Measurements from ENCODE around the gene ENTPD1. TPM values are rescaled to one million over a fixed set of nuclear protein-coding genes. Genes with fewer than 3 reads are reported as not detected.

Gene ENTPD1
- polyA plus RNA-seq, 2 donors, result 2.4 to 3.7 TPM

DNA sequence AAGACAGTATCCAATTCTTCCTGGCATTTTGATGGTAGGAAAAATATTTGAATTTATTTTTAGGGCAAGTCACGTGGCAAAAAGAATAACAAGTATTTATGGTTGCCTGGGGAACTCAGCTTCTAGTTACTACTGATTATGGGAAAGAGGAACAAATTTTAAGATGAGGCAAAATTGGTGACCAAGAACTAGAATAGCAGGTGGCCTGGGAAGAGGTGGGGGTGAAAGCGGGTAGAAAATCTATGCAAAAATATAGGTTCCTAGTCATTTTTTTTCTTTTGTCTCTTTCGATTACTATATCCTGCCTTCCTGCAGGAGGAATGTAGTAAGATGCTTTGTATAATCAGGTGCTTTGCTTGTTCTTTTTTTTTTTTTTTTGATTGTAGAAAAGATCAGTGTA, 27.8 kb downstream of the ENTPD1 start:
- no peak overlapping the region for H3K27ac ChIP-seq (ENCODE audit: low read depth in 2 of 2, low read length in 1 of 2)
- no peak overlapping the region for H3K4me3 ChIP-seq (ENCODE audit: low read depth in 1 of 2, low read length in 2 of 2)
- whole genome bisulfite sequencing, 2 donors, result 64 to 72% methylated on average over 3 of the region's 3 CpGs
- H3K36me3 ChIP-seq (ENCODE audit: control insufficient read depth in 2 of 2, insufficient read depth in 2 of 2, low read length in 1 of 2), result no peaks in the 10 kb centered on the region
- no peaks in the 10 kb centered on the region for H3K4me1 ChIP-seq (ENCODE audit: control insufficient read depth in 2 of 2, insufficient read depth in 2 of 2, low read length in 1 of 2)
- no peaks in the 10 kb centered on the region for H3K9me3 ChIP-seq (ENCODE audit: control insufficient read depth in 2 of 2, insufficient read depth in 1 of 2, low read depth in 1 of 2, low read length in 1 of 2)
- H3K27me3 ChIP-seq (ENCODE audit: control insufficient read depth in 1 of 2, insufficient read depth in 2 of 2, low read length in 2 of 2), result no peaks in the 10 kb centered on the region

- H3K36me3 ChIP-seq (ENCODE audit: control insufficient read depth in 2 of 2, insufficient read depth in 2 of 2, low read length in 1 of 2), result no peaks in the 10 kb centered on the region
- H3K27ac ChIP-seq (ENCODE audit: low read depth in 2 of 2, low read length in 1 of 2), result peak overlapping the region in 1 of 2 donors; percentile 7
- no peaks in the 10 kb centered on the region for H3K4me1 ChIP-seq (ENCODE audit: control insufficient read depth in 2 of 2, insufficient read depth in 2 of 2, low read length in 1 of 2)
- H3K9me3 ChIP-seq (ENCODE audit: control insufficient read depth in 2 of 2, insufficient read depth in 1 of 2, low read depth in 1 of 2, low read length in 1 of 2), result no peaks in the 10 kb centered on the region
- no peaks in the 10 kb centered on the region for H3K27me3 ChIP-seq (ENCODE audit: control insufficient read depth in 1 of 2, insufficient read depth in 2 of 2, low read length in 2 of 2)
- WGBS, 2 donors, result 90 to 92% methylated on average over 3 of the region's 3 CpGs
- no peak overlapping the region for H3K4me3 ChIP-seq (ENCODE audit: low read depth in 1 of 2, low read length in 2 of 2)
Observed at GRCh38 chr10:95784279-95784913, 28.4 kb downstream of the ENTPD1 start.

- Histone ChIP-seq H3K4me3 (ENCODE audit: low read depth in 1 of 2, low read length in 2 of 2) (no peak overlapping the region), H3K27me3 (ENCODE audit: control insufficient read depth in 1 of 2, insufficient read depth in 2 of 2, low read length in 2 of 2) (no peaks in the 10 kb centered on the region), H3K27ac (ENCODE audit: low read depth in 2 of 2, low read length in 1 of 2) (no peak overlapping the region), H3K4me1 (ENCODE audit: control insufficient read depth in 2 of 2, insufficient read depth in 2 of 2, low read length in 1 of 2) (no peaks in the 10 kb centered on the region), H3K36me3 (ENCODE audit: control insufficient read depth in 2 of 2, insufficient read depth in 2 of 2, low read length in 1 of 2) (no peaks in the 10 kb centered on the region), H3K9me3 (ENCODE audit: control insufficient read depth in 2 of 2, insufficient read depth in 1 of 2, low read depth in 1 of 2, low read length in 1 of 2) (no peaks in the 10 kb centered on the region)
- 77 to 85% methylated on average over 1 of the region's 1 CpG for WGBS, 2 donors
Observed at GRCh38 chr10:95785317-95785716, 29.4 kb downstream of the ENTPD1 start.

DNA sequence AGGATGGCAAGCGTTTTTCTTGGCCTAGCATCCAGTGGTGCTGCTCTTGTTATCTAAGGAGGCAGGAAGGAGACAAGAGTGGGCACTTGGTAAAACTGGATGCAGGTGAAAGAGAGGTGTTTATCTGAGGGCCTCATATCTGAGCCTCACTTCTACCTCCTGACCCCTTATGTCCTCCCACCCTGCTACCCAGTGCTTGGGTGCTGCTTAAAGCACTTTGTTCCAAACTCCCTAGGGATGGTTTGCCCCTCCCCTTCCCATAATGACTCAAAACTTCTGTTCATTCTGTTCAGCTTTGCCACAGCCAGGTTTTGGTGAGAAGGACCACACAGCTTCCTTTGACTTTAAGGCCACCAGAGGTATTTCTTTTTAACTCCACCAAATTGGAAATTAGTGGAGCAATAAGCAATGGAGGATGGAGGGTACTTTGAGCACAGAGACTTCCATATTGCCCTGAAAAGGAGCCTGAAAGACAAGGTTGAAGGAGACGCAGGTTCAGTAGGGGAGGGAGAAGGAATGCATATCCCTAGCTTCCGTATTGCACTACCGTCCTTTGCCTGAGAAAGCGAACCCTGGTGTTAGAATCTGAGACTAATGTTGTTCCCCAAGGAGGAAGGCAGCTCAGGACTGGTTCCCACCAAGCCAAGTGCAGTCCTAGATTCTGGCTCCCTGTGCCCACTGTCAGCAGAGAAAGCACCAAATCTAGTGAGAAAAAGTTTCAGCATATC, 30.1 kb downstream of the ENTPD1 start:
- 77 to 82% methylated on average over 5 of the region's 5 CpGs for WGBS, 2 donors
- Histone ChIP-seq H3K36me3 (ENCODE audit: control insufficient read depth in 2 of 2, insufficient read depth in 2 of 2, low read length in 1 of 2) (no peaks in the 10 kb centered on the region), H3K27ac (ENCODE audit: low read depth in 2 of 2, low read length in 1 of 2) (no peak overlapping the region), H3K27me3 (ENCODE audit: control insufficient read depth in 1 of 2, insufficient read depth in 2 of 2, low read length in 2 of 2) (no peaks in the 10 kb centered on the region), H3K4me3 (ENCODE audit: low read depth in 1 of 2, low read length in 2 of 2) (no peak overlapping the region), H3K9me3 (ENCODE audit: control insufficient read depth in 2 of 2, insufficient read depth in 1 of 2, low read depth in 1 of 2, low read length in 1 of 2) (no peaks in the 10 kb centered on the region), H3K4me1 (ENCODE audit: control insufficient read depth in 2 of 2, insufficient read depth in 2 of 2, low read length in 1 of 2) (no peaks in the 10 kb centered on the region)

GRCh38 chr10:95787447-95787846, 31.5 kb downstream of the ENTPD1 start:
- Histone ChIP-seq H3K4me1 (ENCODE audit: control insufficient read depth in 2 of 2, insufficient read depth in 2 of 2, low read length in 1 of 2) (no peaks in the 10 kb centered on the region), H3K27ac (ENCODE audit: low read depth in 2 of 2, low read length in 1 of 2) (no peak overlapping the region), H3K9me3 (ENCODE audit: control insufficient read depth in 2 of 2, insufficient read depth in 1 of 2, low read depth in 1 of 2, low read length in 1 of 2) (no peaks in the 10 kb centered on the region), H3K36me3 (ENCODE audit: control insufficient read depth in 2 of 2, insufficient read depth in 2 of 2, low read length in 1 of 2) (no peaks in the 10 kb centered on the region), H3K4me3 (ENCODE audit: low read depth in 1 of 2, low read length in 2 of 2) (no peak overlapping the region), H3K27me3 (ENCODE audit: control insufficient read depth in 1 of 2, insufficient read depth in 2 of 2, low read length in 2 of 2) (no peaks in the 10 kb centered on the region)
- WGBS, 2 donors, result 73 to 75% methylated on average over 1 of the region's 1 CpG

DNA sequence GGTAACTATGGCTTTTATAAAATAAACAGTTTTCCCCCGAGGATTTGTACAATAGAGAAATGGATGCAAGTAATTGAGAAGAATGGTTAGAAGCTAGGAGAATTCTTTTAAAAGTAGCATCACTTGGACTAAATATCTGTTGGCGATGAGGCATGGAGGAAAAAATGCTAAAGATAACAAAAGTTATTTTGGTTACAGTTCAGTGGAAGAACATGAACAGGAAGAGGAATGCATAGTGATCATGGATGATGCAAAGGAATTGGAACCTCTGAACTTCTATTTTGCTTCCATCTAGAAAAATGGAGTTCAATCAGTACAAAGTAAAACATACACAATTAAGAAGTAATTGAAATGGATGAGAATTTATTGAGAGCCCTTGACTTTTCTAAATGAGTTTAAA, 32.9 kb downstream of the ENTPD1 start:
- no peaks in the 10 kb centered on the region for H3K9me3 ChIP-seq (ENCODE audit: control insufficient read depth in 2 of 2, insufficient read depth in 1 of 2, low read depth in 1 of 2, low read length in 1 of 2)
- H3K27ac ChIP-seq (ENCODE audit: low read depth in 2 of 2, low read length in 1 of 2), result no peak overlapping the region
- H3K4me1 ChIP-seq (ENCODE audit: control insufficient read depth in 2 of 2, insufficient read depth in 2 of 2, low read length in 1 of 2), result peaks cover 0 to 2% of the 10 kb centered on the region in 2 donors
- no peaks in the 10 kb centered on the region for H3K27me3 ChIP-seq (ENCODE audit: control insufficient read depth in 1 of 2, insufficient read depth in 2 of 2, low read length in 2 of 2)
- H3K4me3 ChIP-seq (ENCODE audit: low read depth in 1 of 2, low read length in 2 of 2), result no peak overlapping the region
- 55 to 70% methylated on average over 2 of the region's 2 CpGs for WGBS, 2 donors
- H3K36me3 ChIP-seq (ENCODE audit: control insufficient read depth in 2 of 2, insufficient read depth in 2 of 2, low read length in 1 of 2), result no peaks in the 10 kb centered on the region

GRCh38 chr10:95789902-95790301, 33.9 kb downstream of the ENTPD1 start:
- no peak overlapping the region for H3K27ac ChIP-seq (ENCODE audit: low read depth in 2 of 2, low read length in 1 of 2)
- peaks cover 0 to 2% of the 10 kb centered on the region in 2 donors for H3K4me1 ChIP-seq (ENCODE audit: control insufficient read depth in 2 of 2, insufficient read depth in 2 of 2, low read length in 1 of 2)
- WGBS, 2 donors, result 68 to 75% methylated on average over 3 of the region's 3 CpGs

DNA sequence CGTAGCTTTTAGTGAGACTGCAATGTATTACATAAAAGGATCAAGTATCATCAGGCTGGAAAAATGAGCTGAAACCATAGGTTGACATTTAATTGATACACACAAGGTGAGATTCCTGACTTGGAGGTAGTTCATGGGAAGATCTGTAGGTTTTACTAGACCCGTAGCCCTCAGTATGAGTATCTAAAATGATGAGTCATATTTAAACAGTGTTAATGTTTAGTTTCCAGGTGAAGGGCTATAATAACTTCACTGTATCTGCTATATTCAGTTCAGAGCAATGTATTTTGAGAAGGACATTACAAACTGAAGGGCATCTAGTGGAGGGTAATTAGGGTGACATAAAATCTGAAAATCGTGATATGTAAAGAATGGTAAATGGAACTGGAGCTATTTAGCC, 35.0 kb downstream of the ENTPD1 start:
- Histone ChIP-seq H3K27me3 (ENCODE audit: control insufficient read depth in 1 of 2, insufficient read depth in 2 of 2, low read length in 2 of 2) (no peaks in the 10 kb centered on the region), H3K36me3 (ENCODE audit: control insufficient read depth in 2 of 2, insufficient read depth in 2 of 2, low read length in 1 of 2) (no peaks in the 10 kb centered on the region), H3K4me3 (ENCODE audit: low read depth in 1 of 2, low read length in 2 of 2) (no peak overlapping the region), H3K9me3 (ENCODE audit: control insufficient read depth in 2 of 2, insufficient read depth in 1 of 2, low read depth in 1 of 2, low read length in 1 of 2) (no peaks in the 10 kb centered on the region), H3K27ac (ENCODE audit: low read depth in 2 of 2, low read length in 1 of 2) (no peak overlapping the region), H3K4me1 (ENCODE audit: control insufficient read depth in 2 of 2, insufficient read depth in 2 of 2, low read length in 1 of 2) (peaks cover 0 to 2% of the 10 kb centered on the region in 2 donors)
- WGBS, 2 donors, result 58 to 69% methylated on average over 3 of the region's 3 CpGs

More at GRCh38 chr10:95789902-95790301, 33.9 kb downstream of the ENTPD1 start:
- Histone ChIP-seq H3K36me3 (ENCODE audit: control insufficient read depth in 2 of 2, insufficient read depth in 2 of 2, low read length in 1 of 2) (no peaks in the 10 kb centered on the region), H3K9me3 (ENCODE audit: control insufficient read depth in 2 of 2, insufficient read depth in 1 of 2, low read depth in 1 of 2, low read length in 1 of 2) (no peaks in the 10 kb centered on the region), H3K27me3 (ENCODE audit: control insufficient read depth in 1 of 2, insufficient read depth in 2 of 2, low read length in 2 of 2) (no peaks in the 10 kb centered on the region), H3K4me3 (ENCODE audit: low read depth in 1 of 2, low read length in 2 of 2) (no peak overlapping the region)

DNA sequence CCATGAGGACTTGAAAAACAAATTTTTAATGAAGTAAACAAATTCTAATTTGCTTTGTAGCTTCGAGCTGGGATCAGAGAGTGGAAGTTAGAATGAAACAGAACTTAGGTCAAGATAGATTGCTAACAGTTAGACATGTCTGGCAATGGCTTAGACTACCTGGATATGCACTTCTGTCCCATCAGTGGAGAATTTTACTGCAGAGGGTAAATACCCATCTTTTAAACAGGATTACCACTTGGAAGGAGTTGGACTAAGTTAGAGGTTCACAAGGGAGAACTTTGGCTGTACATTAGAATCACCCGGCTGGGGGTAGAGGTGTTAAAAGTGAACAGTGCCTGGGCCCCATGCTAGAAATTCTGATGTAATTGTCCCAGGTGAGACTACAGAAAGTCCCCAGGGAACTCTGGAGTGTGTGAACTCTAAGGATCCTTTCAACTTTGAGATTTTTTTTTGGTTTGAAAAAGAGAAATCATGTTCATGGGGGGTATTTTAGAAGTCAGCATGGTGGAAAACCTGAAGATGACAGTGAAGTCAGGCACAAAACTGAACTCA, 35.5 kb downstream of the ENTPD1 start:
- WGBS, 2 donors, result 59 to 67% methylated on average over 2 of the region's 2 CpGs
- Histone ChIP-seq H3K4me1 (ENCODE audit: control insufficient read depth in 2 of 2, insufficient read depth in 2 of 2, low read length in 1 of 2) (peaks cover 0 to 2% of the 10 kb centered on the region in 2 donors), H3K36me3 (ENCODE audit: control insufficient read depth in 2 of 2, insufficient read depth in 2 of 2, low read length in 1 of 2) (no peaks in the 10 kb centered on the region), H3K27me3 (ENCODE audit: control insufficient read depth in 1 of 2, insufficient read depth in 2 of 2, low read length in 2 of 2) (no peaks in the 10 kb centered on the region), H3K4me3 (ENCODE audit: low read depth in 1 of 2, low read length in 2 of 2) (no peak overlapping the region), H3K9me3 (ENCODE audit: control insufficient read depth in 2 of 2, insufficient read depth in 1 of 2, low read depth in 1 of 2, low read length in 1 of 2) (no peaks in the 10 kb centered on the region), H3K27ac (ENCODE audit: low read depth in 2 of 2, low read length in 1 of 2) (peak overlapping the region in 1 of 2 donors; percentile 4)

Data from esophagus (tissue), 2 donors.